ENCODE results near the gene FANCI.
"Not testable (repeated sequence)": the region's sequence is repeated elsewhere in the genome, so short reads cannot be mapped to it uniquely, and the experiment has no call there.

FANCI gene

DNA sequence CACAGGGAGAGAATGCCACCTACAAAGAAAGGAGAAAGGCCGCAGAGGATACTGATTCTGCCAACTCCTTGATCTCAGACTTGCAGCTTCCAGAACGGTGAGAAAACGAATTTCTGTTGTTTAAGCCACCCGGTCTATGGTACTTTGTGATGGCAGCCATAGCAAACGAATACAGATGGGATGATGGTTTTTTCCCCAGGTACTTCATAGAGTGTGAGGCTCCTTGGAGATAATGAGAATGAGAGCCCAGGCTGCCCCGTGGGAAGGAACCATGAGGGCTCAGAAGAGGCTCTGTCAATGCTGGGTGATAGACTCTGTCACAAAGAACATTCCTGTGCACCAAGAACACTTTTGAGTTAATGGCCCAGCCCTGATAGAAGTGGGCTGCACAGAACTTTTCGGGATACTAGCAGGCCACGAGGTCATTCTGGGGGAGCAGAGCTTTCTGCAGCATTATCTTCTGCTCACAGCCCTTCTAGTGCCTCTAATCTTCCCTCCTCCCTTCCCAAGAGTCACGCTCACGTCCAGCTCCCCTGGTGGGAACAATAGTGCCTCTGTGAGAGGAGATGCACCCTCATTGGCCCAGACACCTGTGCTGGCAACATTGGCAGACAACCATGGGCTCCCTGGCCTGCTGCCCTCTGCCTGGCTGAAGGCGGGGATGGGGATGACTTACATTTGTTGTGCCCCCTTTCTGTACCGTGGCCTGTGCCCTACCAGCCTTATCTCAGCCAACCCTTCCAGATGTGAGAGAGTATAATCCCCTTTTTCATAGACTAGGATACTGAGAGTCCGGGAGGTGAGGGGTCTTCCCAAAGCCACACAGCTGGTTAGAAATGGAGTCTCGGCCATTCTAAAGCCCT lies 17.2 kb upstream of the FANCI start:
- DNase-seq, result no peak

DNA sequence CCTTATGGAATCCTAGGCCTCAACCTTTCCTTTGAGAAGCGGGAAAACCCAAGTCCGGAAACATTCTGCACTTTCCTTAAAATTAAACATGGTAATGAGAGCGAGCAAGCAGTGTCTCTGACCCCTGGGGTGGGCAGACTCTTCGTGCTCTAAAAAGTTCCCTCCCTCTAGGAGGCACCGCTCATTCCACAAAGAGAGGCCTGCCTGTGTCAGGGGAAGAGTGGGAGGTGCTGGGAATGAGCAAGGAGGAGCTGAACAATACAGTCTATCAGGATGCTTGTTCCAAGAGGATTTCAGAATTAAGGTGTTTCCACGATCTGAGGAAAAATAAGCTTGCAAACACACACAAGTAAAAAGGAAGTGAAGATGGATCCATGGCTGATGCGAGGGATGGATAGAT lies 16.4 kb upstream of the FANCI start:
- no peak overlapping the region for H3K27ac ChIP-seq (ENCODE audit: low read depth, low read length)
- no peak overlapping the region for H3K56ac ChIP-seq (ENCODE audit: low read length)
- no peaks in the 10 kb centered on the region for H3K4me1 ChIP-seq (ENCODE audit: control insufficient read depth, low read depth, low read length)
- no peak overlapping the region for H4K8ac ChIP-seq (ENCODE audit: low read depth, low read length)
- H3K79me1 ChIP-seq (ENCODE audit: low read length), result no peaks in the 10 kb centered on the region
- peak; percentile 39 for DNase-seq
- no peak overlapping the region for H3K4me3 ChIP-seq (ENCODE audit: low read length)
- H2BK15ac ChIP-seq (replicated peaks; ENCODE audit: low read depth), result no peak overlapping the region
- no peaks in the 10 kb centered on the region for H3K79me2 ChIP-seq (ENCODE audit: control insufficient read depth, insufficient read depth, low read length)
- H3K4me2 ChIP-seq (ENCODE audit: low read length), result no peak overlapping the region
- no peak overlapping the region for H3K18ac ChIP-seq (ENCODE audit: low read length)
- H3K9ac ChIP-seq (ENCODE audit: low read length), result no peak overlapping the region
- no peaks in the 10 kb centered on the region for H3K27me3 ChIP-seq (ENCODE audit: insufficient read depth, low read length, poor library complexity)
- no CpG with 5 or more reads among the region's 7 CpGs for WGBS (ENCODE audit: extremely low coverage, insufficient coverage, low lambda C conversion rate)
- no peak overlapping the region for H3K4ac ChIP-seq (ENCODE audit: low read depth, low read length)
- H3K36me3 ChIP-seq (ENCODE audit: control insufficient read depth, insufficient read depth, low read length), result no peaks in the 10 kb centered on the region
- H2BK5ac ChIP-seq (ENCODE audit: low read length), result no peak overlapping the region
- no peak overlapping the region for H2AK5ac ChIP-seq (ENCODE audit: low read length)
- no peak overlapping the region for H3K23ac ChIP-seq (ENCODE audit: low read length)
- no peak overlapping the region for H2BK120ac ChIP-seq (ENCODE audit: low read depth, low read length)
- H4K5ac ChIP-seq (ENCODE audit: low read length), result no peak overlapping the region

More for the DNA sequence above, 17.2 kb upstream of the FANCI start:
- Histone ChIP-seq H3K79me2 (ENCODE audit: control insufficient read depth, insufficient read depth, low read length) (no peaks in the 10 kb centered on the region), H2AK5ac (ENCODE audit: low read length) (no peak overlapping the region), H2BK15ac (replicated peaks; ENCODE audit: low read depth) (no peak overlapping the region), H3K27me3 (ENCODE audit: insufficient read depth, low read length, poor library complexity) (no peaks in the 10 kb centered on the region), H2BK120ac (ENCODE audit: low read depth, low read length) (no peak overlapping the region), H3K56ac (ENCODE audit: low read length) (no peak overlapping the region), H3K4ac (ENCODE audit: low read depth, low read length) (no peak overlapping the region), H3K23ac (ENCODE audit: low read length) (no peak overlapping the region), H3K36me3 (ENCODE audit: control insufficient read depth, insufficient read depth, low read length) (no peaks in the 10 kb centered on the region), H3K4me3 (ENCODE audit: low read length) (no peak overlapping the region), H3K4me2 (ENCODE audit: low read length) (no peak overlapping the region), H3K27ac (ENCODE audit: low read depth, low read length) (no peak overlapping the region), H4K5ac (ENCODE audit: low read length) (no peak overlapping the region), H3K9ac (ENCODE audit: low read length) (no peak overlapping the region), H2BK5ac (ENCODE audit: low read length) (no peak overlapping the region), H3K79me1 (ENCODE audit: low read length) (no peaks in the 10 kb centered on the region), H3K18ac (ENCODE audit: low read length) (no peak overlapping the region), H3K4me1 (ENCODE audit: control insufficient read depth, low read depth, low read length) (no peaks in the 10 kb centered on the region), H4K8ac (ENCODE audit: low read depth, low read length) (no peak overlapping the region)
- no CpG with 5 or more reads among the region's 14 CpGs for WGBS (ENCODE audit: extremely low coverage, insufficient coverage, low lambda C conversion rate)

DNA sequence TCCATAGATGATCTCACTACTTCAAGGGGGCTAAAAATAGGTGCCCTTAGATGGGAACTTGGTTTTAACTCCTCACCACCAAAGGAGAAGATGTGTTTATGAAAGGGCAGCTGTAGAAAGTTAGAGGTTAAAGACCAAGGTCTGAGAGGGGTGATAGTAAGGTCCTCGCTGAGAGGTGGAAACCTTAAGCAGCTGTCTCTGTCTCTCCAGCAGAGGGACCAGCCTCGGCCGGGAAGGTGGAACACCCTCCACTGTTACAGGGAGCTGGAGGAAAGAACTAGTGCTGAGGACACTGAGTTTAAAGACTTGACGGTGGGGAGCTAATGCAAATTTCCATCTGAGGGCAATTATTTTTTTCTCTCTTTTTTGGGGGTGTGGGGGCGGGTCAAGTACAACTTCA lies 13.5 kb upstream of the FANCI start:
- H3K23ac ChIP-seq (ENCODE audit: low read length), result no peak overlapping the region
- H3K79me1 ChIP-seq (ENCODE audit: low read length), result no peaks in the 10 kb centered on the region
- no peak overlapping the region for H3K27ac ChIP-seq (ENCODE audit: low read depth, low read length)
- no peak overlapping the region for H3K9ac ChIP-seq (ENCODE audit: low read length)
- no peak overlapping the region for H4K8ac ChIP-seq (ENCODE audit: low read depth, low read length)
- H2BK120ac ChIP-seq (ENCODE audit: low read depth, low read length), result no peak overlapping the region
- no peak overlapping the region for H3K4ac ChIP-seq (ENCODE audit: low read depth, low read length)
- H2BK5ac ChIP-seq (ENCODE audit: low read length), result no peak overlapping the region
- no peak overlapping the region for H2BK15ac ChIP-seq (replicated peaks; ENCODE audit: low read depth)
- H3K4me2 ChIP-seq (ENCODE audit: low read length), result no peak overlapping the region
- H4K5ac ChIP-seq (ENCODE audit: low read length), result no peak overlapping the region
- H3K4me3 ChIP-seq (ENCODE audit: low read length), result no peak overlapping the region
- no peak overlapping the region for H2AK5ac ChIP-seq (ENCODE audit: low read length)
- WGBS (ENCODE audit: extremely low coverage, insufficient coverage, low lambda C conversion rate), result no CpG with 5 or more reads among the region's 5 CpGs
- no peaks in the 10 kb centered on the region for H3K36me3 ChIP-seq (ENCODE audit: control insufficient read depth, insufficient read depth, low read length)
- H3K18ac ChIP-seq (ENCODE audit: low read length), result no peak overlapping the region
- H3K27me3 ChIP-seq (ENCODE audit: insufficient read depth, low read length, poor library complexity), result no peaks in the 10 kb centered on the region
- H3K79me2 ChIP-seq (ENCODE audit: control insufficient read depth, insufficient read depth, low read length), result no peaks in the 10 kb centered on the region
- no peak for DNase-seq
- no peaks in the 10 kb centered on the region for H3K4me1 ChIP-seq (ENCODE audit: control insufficient read depth, low read depth, low read length)
- no peak overlapping the region for H3K56ac ChIP-seq (ENCODE audit: low read length)

- H2BK15ac ChIP-seq (replicated peaks; ENCODE audit: low read depth), result no peak overlapping the region
- no peaks in the 10 kb centered on the region for H3K36me3 ChIP-seq (ENCODE audit: control insufficient read depth, insufficient read depth, low read length)
- no peak overlapping the region for H3K56ac ChIP-seq (ENCODE audit: low read length)
- no peak overlapping the region for H3K4me2 ChIP-seq (ENCODE audit: low read length)
- H2BK120ac ChIP-seq (ENCODE audit: low read depth, low read length), result no peak overlapping the region
- no peaks in the 10 kb centered on the region for H3K27me3 ChIP-seq (ENCODE audit: insufficient read depth, low read length, poor library complexity)
- H4K5ac ChIP-seq (ENCODE audit: low read length), result no peak overlapping the region
- H3K79me1 ChIP-seq (ENCODE audit: low read length), result no peaks in the 10 kb centered on the region
- no peak overlapping the region for H3K4ac ChIP-seq (ENCODE audit: low read depth, low read length)
- H3K9ac ChIP-seq (ENCODE audit: low read length), result no peak overlapping the region
- H3K18ac ChIP-seq (ENCODE audit: low read length), result no peak overlapping the region
- no peaks in the 10 kb centered on the region for H3K4me1 ChIP-seq (ENCODE audit: control insufficient read depth, low read depth, low read length)
- no peak overlapping the region for H3K27ac ChIP-seq (ENCODE audit: low read depth, low read length)
- H3K23ac ChIP-seq (ENCODE audit: low read length), result no peak overlapping the region
- no peak overlapping the region for H4K8ac ChIP-seq (ENCODE audit: low read depth, low read length)
- H2BK5ac ChIP-seq (ENCODE audit: low read length), result no peak overlapping the region
- DNase-seq, result no peak
- no peak overlapping the region for H2AK5ac ChIP-seq (ENCODE audit: low read length)
- H3K79me2 ChIP-seq (ENCODE audit: control insufficient read depth, insufficient read depth, low read length), result no peaks in the 10 kb centered on the region
- no peak overlapping the region for H3K4me3 ChIP-seq (ENCODE audit: low read length)
These were observed 11.9 kb upstream of the FANCI start for GRCh38 chr15:89231832-89232231.

DNA sequence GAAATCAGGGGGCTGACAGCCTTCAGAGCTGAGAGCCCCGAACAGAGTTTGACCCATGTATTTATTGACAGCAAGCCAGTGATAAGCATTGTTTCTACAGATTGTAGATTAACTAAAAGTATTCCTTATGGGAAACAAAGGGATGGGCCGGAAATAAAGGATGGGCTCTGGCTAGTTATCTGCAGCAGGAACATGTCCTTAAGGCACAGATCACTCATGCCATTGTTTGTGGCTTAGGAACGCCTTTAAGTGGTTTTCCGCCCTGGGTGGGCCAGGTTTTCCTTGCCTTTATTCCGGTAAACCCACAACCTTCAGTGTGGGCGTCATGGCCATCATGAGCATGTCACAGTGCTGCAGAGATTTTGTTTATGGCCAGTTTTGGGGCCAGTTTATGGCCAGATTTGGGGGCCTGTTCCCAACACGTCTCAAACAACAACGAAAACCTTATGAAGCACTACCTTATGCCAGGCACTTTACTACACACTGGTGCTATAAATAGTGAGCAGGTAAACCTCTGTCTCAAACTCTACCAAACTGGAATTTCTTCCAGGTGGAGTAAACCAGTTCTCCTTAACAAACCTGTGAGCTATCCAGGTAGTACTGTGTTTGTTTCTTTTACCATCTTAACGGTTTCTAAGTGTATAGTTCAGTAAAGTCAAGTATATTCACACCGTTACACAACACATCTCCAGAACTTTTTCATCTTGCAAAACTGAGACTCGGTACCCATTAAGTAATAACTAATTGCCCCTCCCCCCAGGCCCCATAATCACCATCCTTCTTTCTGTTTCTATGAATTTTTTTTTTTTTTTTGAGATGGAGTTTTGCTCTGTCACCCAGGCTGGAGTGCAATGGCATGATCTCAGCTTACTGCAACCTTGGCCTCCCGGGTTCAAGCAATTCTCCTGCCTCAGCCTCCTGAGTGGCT lies 3.6 kb upstream of the FANCI start:
- not testable (repeated sequence) for H3K23ac ChIP-seq (ENCODE audit: low read length); H2AK5ac ChIP-seq (ENCODE audit: low read length); H3K79me1 ChIP-seq (ENCODE audit: low read length); H3K56ac ChIP-seq (ENCODE audit: low read length); H3K36me3 ChIP-seq (ENCODE audit: control insufficient read depth, insufficient read depth, low read length); H3K4ac ChIP-seq (ENCODE audit: low read depth, low read length); H3K27me3 ChIP-seq (ENCODE audit: insufficient read depth, low read length, poor library complexity); H3K18ac ChIP-seq (ENCODE audit: low read length); H2BK15ac ChIP-seq (replicated peaks; ENCODE audit: low read depth); H3K9ac ChIP-seq (ENCODE audit: low read length); H3K79me2 ChIP-seq (ENCODE audit: control insufficient read depth, insufficient read depth, low read length); H3K4me1 ChIP-seq (ENCODE audit: control insufficient read depth, low read depth, low read length); H3K27ac ChIP-seq (ENCODE audit: low read depth, low read length); H3K4me2 ChIP-seq (ENCODE audit: low read length); H2BK120ac ChIP-seq (ENCODE audit: low read depth, low read length); DNase-seq; H4K8ac ChIP-seq (ENCODE audit: low read depth, low read length); H4K5ac ChIP-seq (ENCODE audit: low read length); H2BK5ac ChIP-seq (ENCODE audit: low read length); H3K4me3 ChIP-seq (ENCODE audit: low read length)
- WGBS (ENCODE audit: extremely low coverage, insufficient coverage, low lambda C conversion rate), result no CpG with 5 or more reads among the region's 12 CpGs

Measured in mesendoderm (in vitro differentiated cells).